GM06990 (cell line): ENCODE measurements around the gene ZNF335.

Source experiments
- DNase-seq: peaks from one replicate; pipeline ENCODE4 v3.0.0-alpha.2; 2011; ENCODE audit not compliant: insufficient read length; ENCODE audit errors: extremely low read depth
- H3K27me3 ChIP-seq: replicated peaks from 2 replicates; pipeline ENCODE4 v1.6.0; 2011; ENCODE audit warnings: low read length; ENCODE audit not compliant: control insufficient read depth, insufficient read depth
- H3K36me3 ChIP-seq: 2 replicates; pipeline ENCODE4 v1.5.1; 2011; ENCODE audit warnings: low read length; ENCODE audit not compliant: control insufficient read depth, insufficient read depth
- H3K4me3 ChIP-seq: replicated peaks from 2 replicates; pipeline ENCODE4 v1.5.1; 2011; ENCODE audit warnings: low read depth, mild to moderate bottlenecking, control low read depth, low read length
- TF ChIP-seq, protein P1 (sequence below): IDR thresholded peaks from 2 replicates; pipeline ENCODE4 v1.5.1; 2011; ENCODE audit warnings: low read length, control low read depth, mild to moderate bottlenecking, inconsistent platforms; ENCODE audit not compliant: insufficient read depth, poor library complexity, severe bottlenecking

The ZNF335 gene

DNA sequence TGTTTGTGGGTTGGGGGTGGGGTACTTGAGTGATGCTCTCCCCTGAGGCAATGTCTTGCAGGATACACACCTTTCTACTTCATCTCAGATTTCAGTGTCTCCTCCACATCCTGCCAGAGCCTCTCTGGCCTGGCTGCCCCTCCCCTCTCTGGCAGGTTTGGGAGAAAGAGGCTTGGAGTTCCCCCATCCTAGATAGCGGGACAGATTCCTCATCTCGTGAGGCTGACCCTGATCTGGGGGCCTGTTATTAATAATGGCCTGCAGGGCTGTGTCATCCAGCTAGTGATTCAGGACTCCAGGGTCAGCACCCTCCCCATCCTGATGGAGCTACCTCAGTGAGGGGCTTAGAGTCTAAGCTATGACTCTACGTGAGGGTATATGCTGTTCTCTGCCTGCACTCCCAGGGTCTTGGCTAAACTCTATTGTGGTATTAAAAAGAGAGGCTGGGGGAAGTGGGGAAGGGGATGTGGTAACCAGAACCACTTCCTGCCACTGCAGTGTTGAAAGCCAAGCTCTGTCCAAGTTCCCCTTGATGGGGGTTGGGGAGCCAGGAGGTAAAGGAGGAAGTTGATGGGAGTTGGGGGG lies 33.0 kb upstream of the ZNF335 start:
- DNase-seq: no peak
- Histone ChIP-seq H3K27me3 (no peaks in the 10 kb centered on the region), H3K36me3 (no peaks in the 10 kb centered on the region), H3K4me3 (no peak overlapping the region)
- TF ChIP-seq, protein P1, sequence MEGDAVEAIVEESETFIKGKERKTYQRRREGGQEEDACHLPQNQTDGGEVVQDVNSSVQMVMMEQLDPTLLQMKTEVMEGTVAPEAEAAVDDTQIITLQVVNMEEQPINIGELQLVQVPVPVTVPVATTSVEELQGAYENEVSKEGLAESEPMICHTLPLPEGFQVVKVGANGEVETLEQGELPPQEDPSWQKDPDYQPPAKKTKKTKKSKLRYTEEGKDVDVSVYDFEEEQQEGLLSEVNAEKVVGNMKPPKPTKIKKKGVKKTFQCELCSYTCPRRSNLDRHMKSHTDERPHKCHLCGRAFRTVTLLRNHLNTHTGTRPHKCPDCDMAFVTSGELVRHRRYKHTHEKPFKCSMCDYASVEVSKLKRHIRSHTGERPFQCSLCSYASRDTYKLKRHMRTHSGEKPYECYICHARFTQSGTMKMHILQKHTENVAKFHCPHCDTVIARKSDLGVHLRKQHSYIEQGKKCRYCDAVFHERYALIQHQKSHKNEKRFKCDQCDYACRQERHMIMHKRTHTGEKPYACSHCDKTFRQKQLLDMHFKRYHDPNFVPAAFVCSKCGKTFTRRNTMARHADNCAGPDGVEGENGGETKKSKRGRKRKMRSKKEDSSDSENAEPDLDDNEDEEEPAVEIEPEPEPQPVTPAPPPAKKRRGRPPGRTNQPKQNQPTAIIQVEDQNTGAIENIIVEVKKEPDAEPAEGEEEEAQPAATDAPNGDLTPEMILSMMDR: no peak

- DNase-seq: no peak
- no peak overlapping the region for H3K4me3 ChIP-seq
- no peaks in the 10 kb centered on the region for H3K36me3 ChIP-seq
- H3K27me3 ChIP-seq: no peaks in the 10 kb centered on the region
- TF ChIP-seq, protein P1: no peak
Observed at GRCh38 chr20:46004187-46004586, 32.2 kb upstream of the ZNF335 start.

- Histone ChIP-seq H3K36me3 (no peaks in the 10 kb centered on the region), H3K4me3 (no peak overlapping the region), H3K27me3 (no peaks in the 10 kb centered on the region)
- DNase-seq: no peak
- TF ChIP-seq, protein P1: no peak
Observed at GRCh38 chr20:46002008-46002407, 30.0 kb upstream of the ZNF335 start.

DNA sequence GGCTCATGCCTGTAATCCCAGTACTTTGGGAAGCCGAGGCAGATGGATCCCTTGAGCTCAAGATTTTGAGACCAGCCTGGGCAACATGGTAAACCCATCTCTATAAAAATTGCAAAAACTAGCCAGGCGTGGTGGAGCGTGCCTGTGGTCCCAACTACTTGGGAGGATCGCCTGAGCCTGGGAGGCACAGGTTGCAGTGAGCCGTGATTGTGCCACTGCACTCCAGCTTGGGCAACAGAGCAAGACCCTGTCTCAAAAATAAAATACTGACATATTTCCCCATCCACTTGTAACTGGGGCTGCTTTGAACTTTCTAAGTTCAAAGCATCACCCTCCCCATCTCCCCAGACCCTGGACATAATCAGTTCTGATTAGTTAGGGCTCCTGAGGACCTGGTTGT lies 29.5 kb upstream of the ZNF335 start:
- H3K27me3 ChIP-seq: no peaks in the 10 kb centered on the region
- H3K4me3 ChIP-seq: no peak overlapping the region
- TF ChIP-seq, protein P1: no peak
- no peaks in the 10 kb centered on the region for H3K36me3 ChIP-seq
- no peak for DNase-seq

DNA sequence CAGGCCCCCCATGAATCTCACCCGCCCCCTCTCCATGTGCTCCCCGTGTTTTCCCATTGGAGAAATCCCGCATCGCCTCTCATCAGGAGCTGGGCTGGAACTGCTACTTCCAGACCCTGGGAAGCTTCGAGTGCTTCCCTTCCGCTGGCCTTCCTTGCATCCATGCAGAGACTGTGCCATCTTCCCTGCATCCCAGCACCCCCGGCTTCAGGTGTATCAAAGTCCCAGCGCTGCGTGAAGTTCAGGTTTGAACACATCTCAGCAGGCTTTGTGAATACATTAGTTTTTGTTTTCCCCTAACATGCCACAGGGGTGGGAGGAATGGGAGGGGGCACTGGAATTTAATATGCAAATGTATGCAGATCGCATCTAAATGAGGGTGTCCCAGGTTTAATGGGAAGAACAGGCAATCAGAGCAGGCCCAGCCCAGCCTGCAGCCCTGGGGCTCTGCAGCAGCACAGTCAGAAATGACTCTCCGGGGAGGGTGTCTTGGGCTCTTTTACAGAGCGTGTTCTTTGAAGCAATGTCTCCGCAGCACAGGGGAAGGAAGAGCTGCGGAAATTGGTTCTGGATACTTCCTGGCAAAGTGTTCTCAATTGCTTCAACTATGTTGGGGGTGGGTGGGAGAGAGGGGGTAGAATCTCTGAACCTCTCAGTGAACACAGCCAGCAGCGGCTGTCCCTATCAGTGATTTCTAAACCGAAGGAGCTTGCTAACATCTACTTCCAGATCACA lies 28.4 kb upstream of the ZNF335 start:
- no peak for DNase-seq
- Histone ChIP-seq H3K4me3 (no peak overlapping the region), H3K27me3 (no peaks in the 10 kb centered on the region), H3K36me3 (no peaks in the 10 kb centered on the region)
- TF ChIP-seq, protein P1: no peak
